GM23338 (cell line): ENCODE measurements around the gene GNB1L. TPM values are rescaled to one million over a fixed set of nuclear protein-coding genes. Genes with fewer than 3 reads are reported as not detected.
A peak's percentile ranks its signal among the peaks of the same experiment; 100 is the strongest.

ENCODE experiments used
- ATAC-seq: fragments of 200-7000 bp; cut with Tn5 transposase; 3 replicates; pipeline ENCODE4 v1.9.1; 2020
- DNase-seq: peaks from one replicate; pipeline ENCODE4 v3.0.0-alpha.2; 2015; ENCODE audit warnings: low spot score
- H2AFZ ChIP-seq: fragments of 200-600 bp; sonication (generic); 2 replicates; pipeline ENCODE4 v1.8.0; 2016; ENCODE audit warnings: antibody characterized with exemption, mild to moderate bottlenecking, moderate library complexity
- H3F3A ChIP-seq: fragments of 200-600 bp; sonication (generic); replicated peaks from 2 replicates; pipeline ENCODE4 v1.8.0; 2017; ENCODE audit warnings: antibody characterized with exemption, mixed run types, low read depth
- H3K27ac ChIP-seq: fragments of 200-600 bp; sonication (generic); 2 replicates; pipeline ENCODE4 v1.6.1; 2016; ENCODE audit warnings: low read depth
- H3K27me3 ChIP-seq: fragments of 200-600 bp; sonication (generic); 2 replicates; pipeline ENCODE4 v1.8.0; 2016; ENCODE audit warnings: mild to moderate bottlenecking, mixed run types, moderate library complexity; ENCODE audit not compliant: insufficient read depth
- H3K36me3 ChIP-seq: fragments of 200-600 bp; sonication (generic); 2 replicates; pipeline ENCODE4 v1.8.0; 2016; ENCODE audit warnings: mild to moderate bottlenecking; ENCODE audit not compliant: insufficient read depth
- H3K4me1 ChIP-seq: fragments of 200-600 bp; sonication (generic); 2 replicates; pipeline ENCODE4 v1.8.0; 2016; ENCODE audit warnings: mild to moderate bottlenecking, moderate library complexity; ENCODE audit not compliant: insufficient read depth
- H3K4me2 ChIP-seq: fragments of 200-600 bp; sonication (generic); 2 replicates; pipeline ENCODE4 v1.7.1; 2017; ENCODE audit warnings: mixed run types
- H3K4me3 ChIP-seq: fragments of 200-600 bp; sonication (generic); 2 replicates; pipeline ENCODE4 v1.6.1; 2016; ENCODE audit warnings: mixed run types
- H3K79me2 ChIP-seq: fragments of 200-600 bp; sonication (generic); replicated peaks from 2 replicates; pipeline ENCODE4 v1.8.0; 2017; ENCODE audit warnings: mild to moderate bottlenecking; ENCODE audit not compliant: insufficient read depth
- H3K9me2 ChIP-seq: fragments of 200-600 bp; sonication (generic); 2 replicates; pipeline ENCODE4 v1.8.0; 2017; ENCODE audit not compliant: insufficient read depth
- H4K20me1 ChIP-seq: fragments of 200-600 bp; sonication (generic); replicated peaks from 2 replicates; pipeline ENCODE4 v1.8.0; 2017; ENCODE audit warnings: mild to moderate bottlenecking; ENCODE audit not compliant: insufficient read depth
- H3K27ac Mint-ChIP-seq: 2 replicates; pipeline ENCODE4 v1.8.0; 2020; ENCODE audit warnings: inconsistent platforms, mild to moderate bottlenecking, moderate library complexity, mixed read lengths
- H3K27me3 Mint-ChIP-seq: 3 replicates; pipeline ENCODE4 v1.8.0; 2022; ENCODE audit warnings: low read depth, mild to moderate bottlenecking, moderate library complexity, mixed read lengths, inconsistent platforms; ENCODE audit not compliant: insufficient read depth, poor library complexity
- H3K36me3 Mint-ChIP-seq: 3 replicates; pipeline ENCODE4 v1.8.0; 2021; ENCODE audit warnings: low read depth, mild to moderate bottlenecking, inconsistent platforms, moderate library complexity, mixed read lengths
- H3K4me1 Mint-ChIP-seq: 3 replicates; pipeline ENCODE4 v1.8.0; 2020; ENCODE audit warnings: mild to moderate bottlenecking, inconsistent platforms, mixed read lengths
- H3K4me3 Mint-ChIP-seq: 3 replicates; pipeline ENCODE4 v1.8.0; 2021; ENCODE audit warnings: moderate library complexity, mild to moderate bottlenecking, inconsistent platforms, mixed read lengths
- H3K9me3 Mint-ChIP-seq: 3 replicates; pipeline ENCODE4 v1.8.0; 2020; ENCODE audit warnings: moderate library complexity, mild to moderate bottlenecking, inconsistent platforms, mixed read lengths
- EZH2phosphoT487 ChIP-seq: fragments of 200-600 bp; sonication (generic); IDR thresholded peaks from one replicate; pipeline ENCODE4 v1.8.1; 2018; ENCODE audit warnings: antibody characterized with exemption; ENCODE audit not compliant: unreplicated experiment
- JUNB ChIP-seq: IDR thresholded peaks from one replicate; pipeline ENCODE4 v1.6.1; 2016; ENCODE audit warnings: antibody characterized with exemption; ENCODE audit not compliant: unreplicated experiment
- STAT1 ChIP-seq: IDR thresholded peaks from one replicate; pipeline ENCODE4 v1.6.1; 2016; ENCODE audit warnings: antibody characterized with exemption; ENCODE audit not compliant: unreplicated experiment
- ZNF114 ChIP-seq: fragments of 250-450 bp; sonication (Bioruptor Pico); IDR thresholded peaks from 2 replicates; pipeline ENCODE4 v1.5.0; 2020; ENCODE audit warnings: mild to moderate bottlenecking, moderate library complexity
- ZNF331 ChIP-seq: fragments of 250-450 bp; sonication (Bioruptor Pico); IDR thresholded peaks from 2 replicates; pipeline ENCODE4 v1.5.0; 2020; ENCODE audit warnings: low read depth, mild to moderate bottlenecking, moderate library complexity
- ZNF462 ChIP-seq: fragments of 250-450 bp; sonication (Bioruptor Pico); IDR thresholded peaks from 2 replicates; pipeline ENCODE4 v1.5.0; 2020; ENCODE audit warnings: mild to moderate bottlenecking, moderate library complexity
- polyA plus RNA-seq: library from polyadenylated mRNA; unstranded; fragments of >200 nt; fragmentation: Nextera tagmentation; extraction: Ambion mirVana; gene quantifications from 2 replicates; pipeline ENCODE4 v1.2.1, GENCODE V29; 2016
- total RNA-seq: library from RNA; depleted of rRNA; stranded (reverse); fragments of >200 nt; shearing (Covaris generic); gene quantifications from 2 replicates; pipeline ENCODE4 v1.2.3, GENCODE V29; 2014

Gene GNB1L
- total and polyA plus RNA-seq, 2 experiments from 2014 or later, result 15.2 to 27.8 TPM

- no peaks in the 10 kb centered on the region for H3K4me1 ChIP-seq
- no peak overlapping the region for H3K4me3 ChIP-seq
- TF ChIP-seq ZNF462 (CRISPR knock-in tag) (no peak), ZNF114 (CRISPR knock-in tag) (no peak), ZNF331 (CRISPR knock-in tag) (no peak)
- ATAC-seq, result peak; percentile 40
- H2AFZ ChIP-seq, result no peak overlapping the region
- no peak overlapping the region for H3K27ac ChIP-seq
- Mint-ChIP-seq H3K27ac (no peak overlapping the region), H3K36me3 (peaks cover 3% of the 10 kb centered on the region; the same call in 2 of the 3 replicates), H3K9me3 (no peaks in the 10 kb centered on the region; the same call in 2 of the 3 replicates), H3K4me3 (no peak overlapping the region), H3K27me3 (peaks cover 8% of the 10 kb centered on the region), H3K4me1 (peaks cover 8% of the 10 kb centered on the region)
- no peaks in the 10 kb centered on the region for H3K27me3 ChIP-seq
- DNase-seq, result peak; percentile 32
- H3K9me2 ChIP-seq, result no peaks in the 10 kb centered on the region
- no peaks in the 10 kb centered on the region for H3K79me2 ChIP-seq
- H3K36me3 ChIP-seq, result no peaks in the 10 kb centered on the region
- no peak overlapping the region for H3K4me2 ChIP-seq
- no peaks in the 10 kb centered on the region for H3F3A ChIP-seq
- no peaks in the 10 kb centered on the region; the same call in 1 of the 2 replicates for H4K20me1 ChIP-seq
Measured at GRCh38 chr22:19797086-19798002, 57.3 kb downstream of the GNB1L start.

- Histone ChIP-seq H3K9me2 (no peaks in the 10 kb centered on the region), H3K27me3 (no peaks in the 10 kb centered on the region), H4K20me1 (no peaks in the 10 kb centered on the region; the same call in 1 of the 2 replicates), H2AFZ (no peak overlapping the region), H3F3A (no peaks in the 10 kb centered on the region), H3K4me1 (no peaks in the 10 kb centered on the region), H3K36me3 (no peaks in the 10 kb centered on the region), H3K79me2 (no peaks in the 10 kb centered on the region), H3K4me2 (no peak overlapping the region), H3K27ac (no peak overlapping the region), H3K4me3 (no peak overlapping the region)
- DNase-seq (no peak), ATAC-seq (no peak)
- Mint-ChIP-seq H3K4me3 (no peak overlapping the region), H3K36me3 (peaks cover 3% of the 10 kb centered on the region; the same call in 2 of the 3 replicates), H3K9me3 (no peaks in the 10 kb centered on the region), H3K27ac (no peak overlapping the region), H3K4me1 (peaks cover 8% of the 10 kb centered on the region), H3K27me3 (peaks cover 4% of the 10 kb centered on the region)
- TF ChIP-seq EZH2phosphoT487, result no peak
- TF ChIP-seq ZNF114 (CRISPR knock-in tag), result no peak
- no peak for TF ChIP-seq STAT1
- no peak for TF ChIP-seq JUNB
Measured at GRCh38 chr22:19796160-19796559, 58.5 kb downstream of the GNB1L start.
